HCT116 (cell line): ENCODE data around the gene AUTS2. TPM values are rescaled to one million over a fixed set of nuclear protein-coding genes. Genes with fewer than 3 reads are reported as not detected.

Experiments
- ATAC-seq: fragments of 200-7000 bp; cut with Tn5 transposase; 2 replicates; pipeline ENCODE4 v1.9.1; 2020; ENCODE audit warnings: mild to moderate bottlenecking, moderate library complexity
- BruUV-seq: library from RNA; stranded (reverse); fragments of 400-500 nt; replicated peaks from 2 replicates; lab custom pipeline; 2021; lab: Mats Ljungman, UMichigan
- CTCF ChIA-PET: fragments of 300-600 bp; sonication (Branson Sonifier 250); formaldehyde crosslinking; loops from one replicate; lab custom pipeline; 2021; ENCODE audit warnings: antibody characterized with exemption; lab: Charles Lee
- POLR2A ChIA-PET: fragments of 300-600, 350-600 bp; sonication (Branson Sonifier 250); formaldehyde crosslinking; loops from one replicate; lab custom pipeline; 2021; ENCODE audit warnings: antibody characterized with exemption; lab: Charles Lee
- RAD21 ChIA-PET, 2 experiments: fragments of 300-600 bp; sonication (Branson Sonifier 250); formaldehyde crosslinking; loops; one replicate each; lab custom pipeline; 2023; ENCODE audit warnings: low total read pairs in 2 of 2; ENCODE audit not compliant: uncharacterized antibody in 2 of 2, unreplicated experiment in 2 of 2, low non-redundant PET in 1 of 2; lab: Charles Lee
- DNase-seq: peaks from one replicate; pipeline ENCODE4 v3.0.0-alpha.2; 2010; ENCODE audit warnings: low read depth, low spot score
- H2AFZ ChIP-seq: fragments of 200-600 bp; shearing (Covaris generic), sonication (generic); 2 replicates; pipeline ENCODE4 v1.6.1; 2017; ENCODE audit warnings: low read depth, mixed run types, mixed read lengths, antibody characterized with exemption, low read length; ENCODE audit not compliant: poor library complexity, severe bottlenecking
- H3K27ac ChIP-seq: 2 replicates; pipeline ENCODE4 v1.5.1; 2012; ENCODE audit warnings: low read depth, low read length
- H3K27me3 ChIP-seq: fragments of 200-600 bp; sonication (generic); 2 replicates; pipeline ENCODE4 v1.6.1; 2016; ENCODE audit warnings: mixed run types, low read length, mixed read lengths; ENCODE audit not compliant: insufficient read depth
- H3K36me3 ChIP-seq, 2 experiments: fragments of 200-500 bp in 1 of 2; fragments of 200-600 bp in 1 of 2; sonication (Bioruptor generic) in 1 of 2; sonication (generic) in 1 of 2; 2 replicates each; pipeline versions ENCODE4 v1.5.1 to v1.6.1; 2014 to 2016; ENCODE audit warnings: low read length in 2 of 2, inconsistent platforms in 1 of 2, mixed read lengths in 1 of 2, mixed run types in 1 of 2; ENCODE audit not compliant: insufficient read depth in 2 of 2, control insufficient read depth in 1 of 2
- H3K4me1 ChIP-seq, 2 experiments: fragments of 200-600 bp in 1 of 2; sonication (generic) in 1 of 2; 2 replicates each; pipeline versions ENCODE4 v1.5.1 to v1.6.1; 2012 to 2017; ENCODE audit warnings: low read length in 2 of 2, inconsistent platforms in 1 of 2, mild to moderate bottlenecking in 1 of 2, mixed read lengths in 1 of 2, mixed run types in 1 of 2, moderate library complexity in 1 of 2; ENCODE audit not compliant: insufficient read depth in 2 of 2, control insufficient read depth in 1 of 2
- H3K4me2 ChIP-seq: fragments of 200-600 bp; sonication (generic); 2 replicates; pipeline ENCODE4 v1.6.1; 2017; ENCODE audit warnings: mixed run types, low read length, mixed read lengths
- H3K4me3 ChIP-seq, 2 experiments: fragments of 200-600 bp in 1 of 2; sonication (generic) in 1 of 2; replicated peaks in 1 of 2; 2 replicates each; pipeline ENCODE4 v1.5.1; 2011 to 2016; ENCODE audit warnings: low read length in 2 of 2, control low read depth in 1 of 2, low read depth in 1 of 2, mild to moderate bottlenecking in 1 of 2, mixed read lengths in 1 of 2, mixed run types in 1 of 2
- H3K79me2 ChIP-seq: fragments of 200-600 bp; sonication (generic); 2 replicates; pipeline ENCODE4 v1.6.1; 2017; ENCODE audit warnings: mild to moderate bottlenecking, mixed run types, low read length, moderate library complexity, mixed read lengths; ENCODE audit not compliant: insufficient read depth
- H3K9ac ChIP-seq: fragments of 200-600 bp; sonication (generic); 2 replicates; pipeline ENCODE4 v1.6.1; 2016; ENCODE audit warnings: low read length, mixed read lengths
- H3K9me2 ChIP-seq: fragments of 200-600 bp; sonication (generic), shearing (Covaris generic); 2 replicates; pipeline ENCODE4 v1.6.1; 2017; ENCODE audit warnings: mixed run types, mild to moderate bottlenecking, moderate library complexity; ENCODE audit not compliant: insufficient read depth
- H3K9me3 ChIP-seq, 2 experiments: fragments of 200-500 bp in 1 of 2; fragments of 200-600 bp in 1 of 2; sonication (Bioruptor generic) in 1 of 2; sonication (generic) in 1 of 2; 2 replicates each; pipeline ENCODE4 v1.6.1; 2014 to 2017; ENCODE audit warnings: low read length in 2 of 2, mixed read lengths in 2 of 2, inconsistent platforms in 1 of 2, low read depth in 1 of 2, mild to moderate bottlenecking in 1 of 2, mixed run types in 1 of 2, moderate library complexity in 1 of 2; ENCODE audit not compliant: control insufficient read depth in 1 of 2, insufficient read depth in 1 of 2
- H4K20me1 ChIP-seq: fragments of 200-600 bp; sonication (generic), shearing (Covaris generic); 2 replicates; pipeline ENCODE4 v1.6.1; 2017; ENCODE audit warnings: mixed run types, mild to moderate bottlenecking, moderate library complexity; ENCODE audit not compliant: insufficient read depth
- CEBPB ChIP-seq: IDR thresholded peaks from 2 replicates; pipeline ENCODE4 v1.6.1; 2012; ENCODE audit warnings: low read depth
- CTCF ChIP-seq, 3 experiments: fragments of 200-600 bp in 1 of 3; sonication (generic) in 1 of 3; IDR thresholded peaks in 2 of 3; conservative IDR thresholded peaks in 1 of 3; 2 replicates each; pipeline ENCODE4 v1.5.1; 2012 to 2017; ENCODE audit warnings: low read depth in 2 of 3, low read length in 2 of 3, antibody characterized with exemption in 1 of 3, borderline replicate concordance in 1 of 3, control low read depth in 1 of 3, mild to moderate bottlenecking in 1 of 3, mixed read lengths in 1 of 3, mixed run types in 1 of 3, moderate library complexity in 1 of 3; ENCODE audit not compliant: insufficient read depth in 1 of 3
- EGR1 ChIP-seq: IDR thresholded peaks from 2 replicates; pipeline ENCODE4 v1.6.1; 2012; ENCODE audit warnings: low read depth
- EZH2phosphoT487 ChIP-seq: fragments of 200-600 bp; IDR thresholded peaks from 2 replicates; pipeline ENCODE4 v1.6.1; 2018; ENCODE audit warnings: antibody characterized with exemption, borderline replicate concordance
- JUND ChIP-seq: IDR thresholded peaks from 2 replicates; pipeline ENCODE4 v1.6.1; 2012
- SIN3A ChIP-seq: IDR thresholded peaks from 2 replicates; pipeline ENCODE4 v1.6.1; 2012; ENCODE audit warnings: low read depth
- SRF ChIP-seq: IDR thresholded peaks from 2 replicates; pipeline ENCODE4 v1.6.1; 2012; ENCODE audit warnings: low read depth
- TCF7L2 ChIP-seq: IDR thresholded peaks from 2 replicates; pipeline ENCODE4 v1.7.0; 2011; ENCODE audit warnings: borderline replicate concordance, inconsistent platforms; ENCODE audit not compliant: insufficient read depth, insufficient read length; ENCODE audit errors: extremely low read depth
- ZNF274 ChIP-seq: fragments of 200-500 bp; sonication (Bioruptor generic); IDR thresholded peaks from 2 replicates; pipeline ENCODE4 v1.6.1; 2014; ENCODE audit warnings: mild to moderate bottlenecking, low read depth, low read length, inconsistent platforms
- intact Hi-C: fragments of 100-400 bp; cut with micrococcal nuclease; formaldehyde crosslinking; loops from 2 replicates; pipeline ENCODE4 v1.10.0; 2022
- total RNA-seq: library from RNA; stranded (reverse); gene quantifications from one replicate; pipeline ENCODE4 v1.2.1, GENCODE V29; 2021; ENCODE audit not compliant: unreplicated experiment

Gene AUTS2
- total RNA-seq, 1 experiment from 2014 or later = 0.93 TPM

- Histone ChIP-seq H3K27ac (no peak overlapping the region), H3K79me2 (no peaks in the 10 kb centered on the region), H3K4me2 (no peak overlapping the region), H3K4me1 (no peaks in the 10 kb centered on the region), H3K4me3 (no peak overlapping the region), H4K20me1 (no peaks in the 10 kb centered on the region), H2AFZ (no peak overlapping the region), H3K27me3 (no peaks in the 10 kb centered on the region), H3K9me2 (no peaks in the 10 kb centered on the region), H3K9me3 (peaks cover 6 to 25% of the 10 kb centered on the region in 2 experiments; a peak in 2 of 4 replicates), H3K9ac (no peak overlapping the region), H3K36me3 (no peaks in the 10 kb centered on the region)
- intact Hi-C loops = loop anchor here (10.0 kb wide), 1 partner anchor 57 kb away; no protein-coding TSS in a partner anchor
- ATAC-seq (no peak), DNase-seq (no peak)
- POLR2A ChIA-PET = no interaction called here
- RAD21 ChIA-PET = no interaction called here
- no TSS peak for BruUV-seq
- CTCF ChIA-PET = no interaction called here
- TF ChIP-seq EGR1 = no peak
- no peak for TF ChIP-seq ZNF274
- no peak for TF ChIP-seq TCF7L2
- no peak for TF ChIP-seq SRF
- TF ChIP-seq SIN3A = no peak
- no peak for TF ChIP-seq CTCF (IDR thresholded peaks at IDR 0.05 in 2 of 3, conservative IDR thresholded peaks at IDR 0.05 in 1 of 3; ENCODE audit: borderline replicate concordance in 1 of 3, insufficient read depth in 1 of 3, low read depth in 2 of 3, low read length in 2 of 3)
- TF ChIP-seq EZH2phosphoT487 = no peak
- TF ChIP-seq JUND = no peak
- TF ChIP-seq CEBPB = no peak
Observed at GRCh38 chr7:70047384-70047783, 449.1 kb downstream of the AUTS2 start.
